ENCODE measurements around the gene SPESP1. TPM values are rescaled to one million over a fixed set of nuclear protein-coding genes. Genes with fewer than 3 reads are reported as not detected.

The SPESP1 gene
- total and polyA plus RNA-seq, 2 experiments from 2014 or later: not detected

DNA sequence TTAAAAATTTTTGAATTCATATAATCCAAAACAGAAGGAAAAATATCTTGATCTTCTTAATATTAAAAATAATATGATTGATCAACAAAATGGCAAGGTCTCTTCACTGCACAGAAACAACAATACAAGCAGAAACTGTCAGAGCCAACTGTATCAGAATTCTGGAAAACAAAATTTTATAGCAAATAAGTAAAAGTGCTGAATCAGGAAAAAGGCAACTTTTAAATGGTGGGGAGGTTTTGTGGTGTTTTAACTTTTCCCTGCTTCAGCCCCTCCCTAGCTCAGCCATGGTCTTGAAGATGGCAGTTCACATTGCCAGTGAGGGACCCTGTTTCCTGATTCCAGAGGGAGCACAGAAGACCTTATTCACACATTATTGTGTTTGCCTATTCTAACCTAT, 37.6 kb downstream of the SPESP1 start:
- no peak overlapping the region for H3K4me3 Mint-ChIP-seq
- Histone ChIP-seq H3K27me3 (ENCODE audit: insufficient read depth) (no peaks in the 10 kb centered on the region), H3K79me2 (replicated peaks; ENCODE audit: insufficient read depth) (no peaks in the 10 kb centered on the region), H3K4me3 (no peak overlapping the region), H3F3A (replicated peaks; ENCODE audit: low read depth) (no peaks in the 10 kb centered on the region), H3K4me1 (ENCODE audit: insufficient read depth) (no peaks in the 10 kb centered on the region), H3K4me2 (no peak overlapping the region), H2AFZ (no peak overlapping the region), H3K36me3 (ENCODE audit: insufficient read depth) (no peaks in the 10 kb centered on the region; the same call in 1 of the 2 replicates), H4K20me1 (replicated peaks; ENCODE audit: insufficient read depth) (no peaks in the 10 kb centered on the region), H3K27ac (ENCODE audit: low read depth) (no peak overlapping the region), H3K9me2 (ENCODE audit: insufficient read depth) (peaks cover 9% of the 10 kb centered on the region; the same call in 1 of the 2 replicates)
- no peak overlapping the region for H3K27ac Mint-ChIP-seq
- TF ChIP-seq, protein P1, sequence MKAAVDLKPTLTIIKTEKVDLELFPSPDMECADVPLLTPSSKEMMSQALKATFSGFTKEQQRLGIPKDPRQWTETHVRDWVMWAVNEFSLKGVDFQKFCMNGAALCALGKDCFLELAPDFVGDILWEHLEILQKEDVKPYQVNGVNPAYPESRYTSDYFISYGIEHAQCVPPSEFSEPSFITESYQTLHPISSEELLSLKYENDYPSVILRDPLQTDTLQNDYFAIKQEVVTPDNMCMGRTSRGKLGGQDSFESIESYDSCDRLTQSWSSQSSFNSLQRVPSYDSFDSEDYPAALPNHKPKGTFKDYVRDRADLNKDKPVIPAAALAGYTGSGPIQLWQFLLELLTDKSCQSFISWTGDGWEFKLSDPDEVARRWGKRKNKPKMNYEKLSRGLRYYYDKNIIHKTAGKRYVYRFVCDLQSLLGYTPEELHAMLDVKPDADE (IDR thresholded peaks at IDR 0.05): no peak
- TF ChIP-seq NANOG (IDR thresholded peaks at IDR 0.05; ENCODE audit: borderline replicate concordance): no peak
- no peak for TF ChIP-seq CREB1 (CRISPR knock-in tag; IDR thresholded peaks at IDR 0.05; ENCODE audit: low read depth)
- TF ChIP-seq STAT1 (IDR thresholded peaks at IDR 0.05; ENCODE audit: unreplicated experiment): no peak
- TF ChIP-seq POLR2AphosphoS5 (IDR thresholded peaks at IDR 0.05; ENCODE audit: low read depth): no peak
- TF ChIP-seq, protein P2, sequence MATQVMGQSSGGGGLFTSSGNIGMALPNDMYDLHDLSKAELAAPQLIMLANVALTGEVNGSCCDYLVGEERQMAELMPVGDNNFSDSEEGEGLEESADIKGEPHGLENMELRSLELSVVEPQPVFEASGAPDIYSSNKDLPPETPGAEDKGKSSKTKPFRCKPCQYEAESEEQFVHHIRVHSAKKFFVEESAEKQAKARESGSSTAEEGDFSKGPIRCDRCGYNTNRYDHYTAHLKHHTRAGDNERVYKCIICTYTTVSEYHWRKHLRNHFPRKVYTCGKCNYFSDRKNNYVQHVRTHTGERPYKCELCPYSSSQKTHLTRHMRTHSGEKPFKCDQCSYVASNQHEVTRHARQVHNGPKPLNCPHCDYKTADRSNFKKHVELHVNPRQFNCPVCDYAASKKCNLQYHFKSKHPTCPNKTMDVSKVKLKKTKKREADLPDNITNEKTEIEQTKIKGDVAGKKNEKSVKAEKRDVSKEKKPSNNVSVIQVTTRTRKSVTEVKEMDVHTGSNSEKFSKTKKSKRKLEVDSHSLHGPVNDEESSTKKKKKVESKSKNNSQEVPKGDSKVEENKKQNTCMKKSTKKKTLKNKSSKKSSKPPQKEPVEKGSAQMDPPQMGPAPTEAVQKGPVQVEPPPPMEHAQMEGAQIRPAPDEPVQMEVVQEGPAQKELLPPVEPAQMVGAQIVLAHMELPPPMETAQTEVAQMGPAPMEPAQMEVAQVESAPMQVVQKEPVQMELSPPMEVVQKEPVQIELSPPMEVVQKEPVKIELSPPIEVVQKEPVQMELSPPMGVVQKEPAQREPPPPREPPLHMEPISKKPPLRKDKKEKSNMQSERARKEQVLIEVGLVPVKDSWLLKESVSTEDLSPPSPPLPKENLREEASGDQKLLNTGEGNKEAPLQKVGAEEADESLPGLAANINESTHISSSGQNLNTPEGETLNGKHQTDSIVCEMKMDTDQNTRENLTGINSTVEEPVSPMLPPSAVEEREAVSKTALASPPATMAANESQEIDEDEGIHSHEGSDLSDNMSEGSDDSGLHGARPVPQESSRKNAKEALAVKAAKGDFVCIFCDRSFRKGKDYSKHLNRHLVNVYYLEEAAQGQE (IDR thresholded peaks at IDR 0.05; ENCODE audit: unreplicated experiment): no peak
- TF ChIP-seq JUNB (IDR thresholded peaks at IDR 0.05; ENCODE audit: unreplicated experiment): no peak
- TF ChIP-seq EZH2phosphoT487 (IDR thresholded peaks at IDR 0.05; ENCODE audit: unreplicated experiment): no peak
- TF ChIP-seq ZNF114 (CRISPR knock-in tag; IDR thresholded peaks at IDR 0.05): no peak
- TF ChIP-seq EZH2 (IDR thresholded peaks at IDR 0.05; ENCODE audit: low read depth, unreplicated experiment): no peak
- no peak for TF ChIP-seq ZNF331 (CRISPR knock-in tag; IDR thresholded peaks at IDR 0.05; ENCODE audit: low read depth)
- TF ChIP-seq, protein P3, sequence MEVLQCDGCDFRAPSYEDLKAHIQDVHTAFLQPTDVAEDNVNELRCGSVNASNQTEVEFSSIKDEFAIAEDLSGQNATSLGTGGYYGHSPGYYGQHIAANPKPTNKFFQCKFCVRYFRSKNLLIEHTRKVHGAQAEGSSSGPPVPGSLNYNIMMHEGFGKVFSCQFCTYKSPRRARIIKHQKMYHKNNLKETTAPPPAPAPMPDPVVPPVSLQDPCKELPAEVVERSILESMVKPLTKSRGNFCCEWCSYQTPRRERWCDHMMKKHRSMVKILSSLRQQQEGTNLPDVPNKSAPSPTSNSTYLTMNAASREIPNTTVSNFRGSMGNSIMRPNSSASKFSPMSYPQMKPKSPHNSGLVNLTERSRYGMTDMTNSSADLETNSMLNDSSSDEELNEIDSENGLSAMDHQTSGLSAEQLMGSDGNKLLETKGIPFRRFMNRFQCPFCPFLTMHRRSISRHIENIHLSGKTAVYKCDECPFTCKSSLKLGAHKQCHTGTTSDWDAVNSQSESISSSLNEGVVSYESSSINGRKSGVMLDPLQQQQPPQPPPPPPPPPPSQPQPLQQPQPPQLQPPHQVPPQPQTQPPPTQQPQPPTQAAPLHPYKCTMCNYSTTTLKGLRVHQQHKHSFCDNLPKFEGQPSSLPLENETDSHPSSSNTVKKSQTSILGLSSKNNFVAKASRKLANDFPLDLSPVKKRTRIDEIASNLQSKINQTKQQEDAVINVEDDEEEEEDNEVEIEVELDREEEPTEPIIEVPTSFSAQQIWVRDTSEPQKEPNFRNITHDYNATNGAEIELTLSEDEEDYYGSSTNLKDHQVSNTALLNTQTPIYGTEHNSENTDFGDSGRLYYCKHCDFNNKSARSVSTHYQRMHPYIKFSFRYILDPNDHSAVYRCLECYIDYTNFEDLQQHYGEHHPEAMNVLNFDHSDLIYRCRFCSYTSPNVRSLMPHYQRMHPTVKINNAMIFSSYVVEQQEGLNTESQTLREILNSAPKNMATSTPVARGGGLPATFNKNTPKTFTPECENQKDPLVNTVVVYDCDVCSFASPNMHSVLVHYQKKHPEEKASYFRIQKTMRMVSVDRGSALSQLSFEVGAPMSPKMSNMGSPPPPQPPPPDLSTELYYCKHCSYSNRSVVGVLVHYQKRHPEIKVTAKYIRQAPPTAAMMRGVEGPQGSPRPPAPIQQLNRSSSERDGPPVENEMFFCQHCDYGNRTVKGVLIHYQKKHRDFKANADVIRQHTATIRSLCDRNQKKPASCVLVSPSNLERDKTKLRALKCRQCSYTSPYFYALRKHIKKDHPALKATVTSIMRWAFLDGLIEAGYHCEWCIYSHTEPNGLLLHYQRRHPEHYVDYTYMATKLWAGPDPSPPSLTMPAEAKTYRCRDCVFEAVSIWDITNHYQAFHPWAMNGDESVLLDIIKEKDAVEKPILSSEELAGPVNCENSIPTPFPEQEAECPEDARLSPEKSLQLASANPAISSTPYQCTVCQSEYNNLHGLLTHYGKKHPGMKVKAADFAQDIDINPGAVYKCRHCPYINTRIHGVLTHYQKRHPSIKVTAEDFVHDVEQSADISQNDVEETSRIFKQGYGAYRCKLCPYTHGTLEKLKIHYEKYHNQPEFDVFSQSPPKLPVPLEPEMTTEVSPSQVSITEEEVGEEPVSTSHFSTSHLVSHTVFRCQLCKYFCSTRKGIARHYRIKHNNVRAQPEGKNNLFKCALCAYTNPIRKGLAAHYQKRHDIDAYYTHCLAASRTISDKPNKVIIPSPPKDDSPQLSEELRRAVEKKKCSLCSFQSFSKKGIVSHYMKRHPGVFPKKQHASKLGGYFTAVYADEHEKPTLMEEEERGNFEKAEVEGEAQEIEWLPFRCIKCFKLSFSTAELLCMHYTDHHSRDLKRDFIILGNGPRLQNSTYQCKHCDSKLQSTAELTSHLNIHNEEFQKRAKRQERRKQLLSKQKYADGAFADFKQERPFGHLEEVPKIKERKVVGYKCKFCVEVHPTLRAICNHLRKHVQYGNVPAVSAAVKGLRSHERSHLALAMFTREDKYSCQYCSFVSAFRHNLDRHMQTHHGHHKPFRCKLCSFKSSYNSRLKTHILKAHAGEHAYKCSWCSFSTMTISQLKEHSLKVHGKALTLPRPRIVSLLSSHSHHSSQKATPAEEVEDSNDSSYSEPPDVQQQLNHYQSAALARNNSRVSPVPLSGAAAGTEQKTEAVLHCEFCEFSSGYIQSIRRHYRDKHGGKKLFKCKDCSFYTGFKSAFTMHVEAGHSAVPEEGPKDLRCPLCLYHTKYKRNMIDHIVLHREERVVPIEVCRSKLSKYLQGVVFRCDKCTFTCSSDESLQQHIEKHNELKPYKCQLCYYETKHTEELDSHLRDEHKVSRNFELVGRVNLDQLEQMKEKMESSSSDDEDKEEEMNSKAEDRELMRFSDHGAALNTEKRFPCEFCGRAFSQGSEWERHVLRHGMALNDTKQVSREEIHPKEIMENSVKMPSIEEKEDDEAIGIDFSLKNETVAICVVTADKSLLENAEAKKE (CRISPR knock-in tag; IDR thresholded peaks at IDR 0.05): no peak
- TF ChIP-seq, protein P4, sequence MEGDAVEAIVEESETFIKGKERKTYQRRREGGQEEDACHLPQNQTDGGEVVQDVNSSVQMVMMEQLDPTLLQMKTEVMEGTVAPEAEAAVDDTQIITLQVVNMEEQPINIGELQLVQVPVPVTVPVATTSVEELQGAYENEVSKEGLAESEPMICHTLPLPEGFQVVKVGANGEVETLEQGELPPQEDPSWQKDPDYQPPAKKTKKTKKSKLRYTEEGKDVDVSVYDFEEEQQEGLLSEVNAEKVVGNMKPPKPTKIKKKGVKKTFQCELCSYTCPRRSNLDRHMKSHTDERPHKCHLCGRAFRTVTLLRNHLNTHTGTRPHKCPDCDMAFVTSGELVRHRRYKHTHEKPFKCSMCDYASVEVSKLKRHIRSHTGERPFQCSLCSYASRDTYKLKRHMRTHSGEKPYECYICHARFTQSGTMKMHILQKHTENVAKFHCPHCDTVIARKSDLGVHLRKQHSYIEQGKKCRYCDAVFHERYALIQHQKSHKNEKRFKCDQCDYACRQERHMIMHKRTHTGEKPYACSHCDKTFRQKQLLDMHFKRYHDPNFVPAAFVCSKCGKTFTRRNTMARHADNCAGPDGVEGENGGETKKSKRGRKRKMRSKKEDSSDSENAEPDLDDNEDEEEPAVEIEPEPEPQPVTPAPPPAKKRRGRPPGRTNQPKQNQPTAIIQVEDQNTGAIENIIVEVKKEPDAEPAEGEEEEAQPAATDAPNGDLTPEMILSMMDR (conservative IDR thresholded peaks at IDR 0.05; ENCODE audit: low read depth in 2 of 2): no peak
- H3K4me1 Mint-ChIP-seq: no peaks in the 10 kb centered on the region
- DNase-seq (ENCODE audit: low spot score) (no peak), ATAC-seq (no peak)
- H3K36me3 Mint-ChIP-seq (ENCODE audit: low read depth): peaks cover 22% of the 10 kb centered on the region
- H3K27me3 Mint-ChIP-seq (ENCODE audit: insufficient read depth, low read depth, poor library complexity): no peaks in the 10 kb centered on the region
- H3K9me3 Mint-ChIP-seq: peaks cover 35% of the 10 kb centered on the region

All from GM23338 (cell line).